Panc1 (cell line): ENCODE results near the gene FAM83B. TPM values are rescaled to one million over a fixed set of nuclear protein-coding genes. Genes with fewer than 3 reads are reported as not detected.

Experiments
- ATAC-seq: fragments of 200-7000 bp; cut with Tn5 transposase; 2 replicates; pipeline ENCODE4 v1.9.1; 2020; ENCODE audit warnings: mild to moderate bottlenecking, moderate library complexity
- BruUV-seq: library from RNA; stranded (reverse); fragments of 400-500 nt; replicated peaks from 2 replicates; lab custom pipeline; 2021; lab: Mats Ljungman, UMichigan
- CTCF ChIA-PET: fragments of 300-600 bp; sonication (Branson Sonifier 250); formaldehyde crosslinking; loops from one replicate; lab custom pipeline; 2022; ENCODE audit warnings: antibody characterized with exemption; lab: Charles Lee
- POLR2A ChIA-PET: fragments of 300-600 bp; sonication (Branson Sonifier 250); formaldehyde crosslinking; loops from one replicate; lab custom pipeline; 2022; ENCODE audit warnings: antibody characterized with exemption; lab: Charles Lee
- DNase-seq: peaks from one replicate; pipeline ENCODE4 v3.0.0-alpha.2; 2010; ENCODE audit warnings: low read depth, low spot score
- H3K27ac ChIP-seq: 2 replicates; pipeline ENCODE4 v1.5.1; 2011; ENCODE audit warnings: mild to moderate bottlenecking, low read length, inconsistent platforms
- H3K27me3 ChIP-seq: fragments of 200-500 bp; sonication (Bioruptor generic); 2 replicates; pipeline ENCODE4 v1.6.0; 2014; ENCODE audit warnings: low read length, inconsistent platforms; ENCODE audit not compliant: control insufficient read depth, insufficient read depth
- H3K36me3 ChIP-seq: fragments of 200-500 bp; sonication (Bioruptor generic); 2 replicates; pipeline ENCODE4 v1.5.1; 2014; ENCODE audit warnings: inconsistent platforms, mild to moderate bottlenecking, low read length, moderate library complexity; ENCODE audit not compliant: control insufficient read depth, insufficient read depth
- H3K4me1 ChIP-seq: 2 replicates; pipeline ENCODE4 v1.5.1; 2011; ENCODE audit warnings: inconsistent platforms, mild to moderate bottlenecking, low read length, moderate library complexity; ENCODE audit not compliant: control insufficient read depth, insufficient read depth
- H3K4me3 ChIP-seq, 2 experiments: 2 replicates each; pipeline ENCODE4 v1.5.1; 2011 to 2012; ENCODE audit warnings: low read depth in 2 of 2, low read length in 2 of 2, mild to moderate bottlenecking in 2 of 2, inconsistent platforms in 1 of 2, moderate library complexity in 1 of 2
- H3K9me3 ChIP-seq: fragments of 200-500 bp; sonication (Bioruptor generic); 2 replicates; pipeline ENCODE4 v1.5.1; 2014; ENCODE audit warnings: low read depth, mild to moderate bottlenecking, inconsistent platforms, low read length, moderate library complexity; ENCODE audit not compliant: control insufficient read depth, insufficient read depth
- POLR2AphosphoS5 ChIP-seq: IDR thresholded peaks from 2 replicates; pipeline ENCODE4 v1.6.1; 2012; ENCODE audit warnings: mild to moderate bottlenecking, low read depth, low read length, moderate library complexity
- SIN3A ChIP-seq: IDR thresholded peaks from 2 replicates; pipeline ENCODE4 v1.6.1; 2012; ENCODE audit warnings: low read depth, mild to moderate bottlenecking, low read length, moderate library complexity, borderline replicate concordance; ENCODE audit not compliant: insufficient read depth
- TCF7L2 ChIP-seq: IDR thresholded peaks from 2 replicates; pipeline ENCODE4 v1.6.1; 2011; ENCODE audit warnings: mild to moderate bottlenecking, low read depth, low read length, inconsistent platforms
- in situ Hi-C: cut with HindIII; loops from 2 replicates; pipeline ENCODE4 v1.10.0; 2016; ENCODE audit warnings: low sequenced_read_pairs, low pct_unique_long_range_greater_than_20kb
- intact Hi-C: fragments of 100-400 bp; cut with micrococcal nuclease; formaldehyde crosslinking; loops from one replicate; pipeline ENCODE4 v1.10.0; 2022; ENCODE audit not compliant: unreplicated experiment
- total RNA-seq: library from RNA; stranded (reverse); gene quantifications from one replicate; pipeline ENCODE4 v1.2.1, GENCODE V29; 2021; ENCODE audit not compliant: unreplicated experiment
- TF ChIP-seq, protein P1 (sequence below), 2 experiments: IDR thresholded peaks; 2 replicates each; pipeline ENCODE4 v1.6.1; 2011 to 2012; ENCODE audit warnings: low read depth in 2 of 2, control low read depth in 1 of 2, low read length in 1 of 2, mild to moderate bottlenecking in 1 of 2, moderate library complexity in 1 of 2; ENCODE audit not compliant: insufficient read depth in 1 of 2
- TF ChIP-seq, protein P2 (sequence below): fragments of 450-650 bp; IDR thresholded peaks from 2 replicates; pipeline ENCODE4 v1.5.1; 2017; ENCODE audit warnings: mild to moderate bottlenecking

FAM83B gene
- total RNA-seq, 1 experiment from 2014 or later, result not detected

DNA sequence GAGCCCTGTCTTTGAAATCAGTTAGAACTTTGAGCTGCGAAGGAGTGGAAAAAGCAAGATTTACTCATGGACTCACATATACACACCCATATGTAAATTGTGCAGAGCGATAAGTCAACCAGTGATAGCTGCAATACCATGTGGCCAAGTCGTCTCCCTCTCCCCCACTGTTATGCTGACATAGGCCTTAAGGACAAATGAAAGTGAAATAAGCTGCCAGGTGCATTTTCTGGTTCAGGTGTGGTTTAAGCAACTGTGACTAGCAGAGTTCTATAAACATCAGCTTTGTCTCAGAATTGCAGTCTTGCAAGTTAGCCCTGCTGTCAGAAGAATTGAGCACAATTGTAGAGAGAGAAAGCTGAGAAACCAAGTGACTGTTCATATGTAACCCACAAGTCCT is 9.6 kb downstream of the FAM83B start:
- Histone ChIP-seq H3K4me3 (no peak overlapping the region), H3K27ac (no peak overlapping the region), H3K9me3 (no peaks in the 10 kb centered on the region), H3K36me3 (no peaks in the 10 kb centered on the region), H3K4me1 (no peaks in the 10 kb centered on the region), H3K27me3 (no peaks in the 10 kb centered on the region)
- no peak for DNase-seq
- ChIA-PET CTCF (no interaction called here), POLR2A (no interaction called here)
- no peak for ATAC-seq
- no TSS peak for BruUV-seq
- intact Hi-C loops, result no loop called here
- in situ Hi-C loops, result no loop called here
- TF ChIP-seq POLR2AphosphoS5 (no peak), TCF7L2 (no peak), SIN3A (no peak)
- TF ChIP-seq, protein P1, sequence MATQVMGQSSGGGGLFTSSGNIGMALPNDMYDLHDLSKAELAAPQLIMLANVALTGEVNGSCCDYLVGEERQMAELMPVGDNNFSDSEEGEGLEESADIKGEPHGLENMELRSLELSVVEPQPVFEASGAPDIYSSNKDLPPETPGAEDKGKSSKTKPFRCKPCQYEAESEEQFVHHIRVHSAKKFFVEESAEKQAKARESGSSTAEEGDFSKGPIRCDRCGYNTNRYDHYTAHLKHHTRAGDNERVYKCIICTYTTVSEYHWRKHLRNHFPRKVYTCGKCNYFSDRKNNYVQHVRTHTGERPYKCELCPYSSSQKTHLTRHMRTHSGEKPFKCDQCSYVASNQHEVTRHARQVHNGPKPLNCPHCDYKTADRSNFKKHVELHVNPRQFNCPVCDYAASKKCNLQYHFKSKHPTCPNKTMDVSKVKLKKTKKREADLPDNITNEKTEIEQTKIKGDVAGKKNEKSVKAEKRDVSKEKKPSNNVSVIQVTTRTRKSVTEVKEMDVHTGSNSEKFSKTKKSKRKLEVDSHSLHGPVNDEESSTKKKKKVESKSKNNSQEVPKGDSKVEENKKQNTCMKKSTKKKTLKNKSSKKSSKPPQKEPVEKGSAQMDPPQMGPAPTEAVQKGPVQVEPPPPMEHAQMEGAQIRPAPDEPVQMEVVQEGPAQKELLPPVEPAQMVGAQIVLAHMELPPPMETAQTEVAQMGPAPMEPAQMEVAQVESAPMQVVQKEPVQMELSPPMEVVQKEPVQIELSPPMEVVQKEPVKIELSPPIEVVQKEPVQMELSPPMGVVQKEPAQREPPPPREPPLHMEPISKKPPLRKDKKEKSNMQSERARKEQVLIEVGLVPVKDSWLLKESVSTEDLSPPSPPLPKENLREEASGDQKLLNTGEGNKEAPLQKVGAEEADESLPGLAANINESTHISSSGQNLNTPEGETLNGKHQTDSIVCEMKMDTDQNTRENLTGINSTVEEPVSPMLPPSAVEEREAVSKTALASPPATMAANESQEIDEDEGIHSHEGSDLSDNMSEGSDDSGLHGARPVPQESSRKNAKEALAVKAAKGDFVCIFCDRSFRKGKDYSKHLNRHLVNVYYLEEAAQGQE (IDR thresholded peaks at IDR 0.05; ENCODE audit: insufficient read depth in 1 of 2, low read depth in 2 of 2, low read length in 1 of 2), result no peak
- TF ChIP-seq, protein P2, sequence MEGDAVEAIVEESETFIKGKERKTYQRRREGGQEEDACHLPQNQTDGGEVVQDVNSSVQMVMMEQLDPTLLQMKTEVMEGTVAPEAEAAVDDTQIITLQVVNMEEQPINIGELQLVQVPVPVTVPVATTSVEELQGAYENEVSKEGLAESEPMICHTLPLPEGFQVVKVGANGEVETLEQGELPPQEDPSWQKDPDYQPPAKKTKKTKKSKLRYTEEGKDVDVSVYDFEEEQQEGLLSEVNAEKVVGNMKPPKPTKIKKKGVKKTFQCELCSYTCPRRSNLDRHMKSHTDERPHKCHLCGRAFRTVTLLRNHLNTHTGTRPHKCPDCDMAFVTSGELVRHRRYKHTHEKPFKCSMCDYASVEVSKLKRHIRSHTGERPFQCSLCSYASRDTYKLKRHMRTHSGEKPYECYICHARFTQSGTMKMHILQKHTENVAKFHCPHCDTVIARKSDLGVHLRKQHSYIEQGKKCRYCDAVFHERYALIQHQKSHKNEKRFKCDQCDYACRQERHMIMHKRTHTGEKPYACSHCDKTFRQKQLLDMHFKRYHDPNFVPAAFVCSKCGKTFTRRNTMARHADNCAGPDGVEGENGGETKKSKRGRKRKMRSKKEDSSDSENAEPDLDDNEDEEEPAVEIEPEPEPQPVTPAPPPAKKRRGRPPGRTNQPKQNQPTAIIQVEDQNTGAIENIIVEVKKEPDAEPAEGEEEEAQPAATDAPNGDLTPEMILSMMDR, result no peak

DNA sequence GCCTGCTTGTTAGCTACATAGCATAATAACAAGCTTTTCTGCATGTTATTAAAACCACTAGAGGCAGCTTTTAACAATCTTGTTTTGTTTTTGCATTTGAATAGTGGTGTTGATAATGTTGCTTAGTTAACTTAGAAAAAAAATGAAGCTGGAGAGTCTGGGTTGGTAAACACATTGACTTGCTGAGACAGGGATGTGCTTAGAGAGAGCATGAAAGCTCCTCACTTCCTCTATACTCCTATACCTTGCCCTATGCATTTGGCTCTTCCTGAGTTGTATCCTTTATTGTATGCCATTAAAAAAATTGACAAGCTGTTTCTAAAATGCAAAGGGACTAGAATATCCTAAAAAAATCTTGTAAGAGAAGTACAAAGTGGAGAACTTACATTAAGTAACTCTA is 13.6 kb downstream of the FAM83B start:
- CTCF ChIA-PET, result no interaction called here
- ATAC-seq, result no peak
- POLR2A ChIA-PET, result no interaction called here
- Histone ChIP-seq H3K4me1 (no peaks in the 10 kb centered on the region), H3K27me3 (no peaks in the 10 kb centered on the region), H3K27ac (no peak overlapping the region), H3K9me3 (no peaks in the 10 kb centered on the region), H3K4me3 (no peak overlapping the region), H3K36me3 (no peaks in the 10 kb centered on the region)
- intact Hi-C loops (no loop called here), in situ Hi-C loops (no loop called here)
- BruUV-seq, result no TSS peak
- DNase-seq, result no peak
- TF ChIP-seq TCF7L2 (no peak), POLR2AphosphoS5 (no peak), SIN3A (no peak)
- TF ChIP-seq, protein P1 (IDR thresholded peaks at IDR 0.05; ENCODE audit: insufficient read depth in 1 of 2, low read depth in 2 of 2, low read length in 1 of 2), result no peak
- TF ChIP-seq, protein P2, result no peak
